OCI-LY7 (cell line): Measurements from ENCODE around the gene CUX1.

Source experiments
- CTCF ChIP-seq: fragments of 200-600 bp; sonication (generic); conservative IDR thresholded peaks from 2 replicates; pipeline ENCODE4 v1.5.1; 2014; ENCODE audit warnings: mild to moderate bottlenecking, antibody characterized with exemption, low read length, moderate library complexity, mixed read lengths
- EZH2phosphoT487 ChIP-seq: fragments of 200-600 bp; sonication (generic); IDR thresholded peaks from 2 replicates; pipeline ENCODE4 v1.6.1; 2018; ENCODE audit warnings: low read depth, borderline replicate concordance, mild to moderate bottlenecking, mixed run types, antibody characterized with exemption, low read length, moderate library complexity, mixed read lengths

DNA sequence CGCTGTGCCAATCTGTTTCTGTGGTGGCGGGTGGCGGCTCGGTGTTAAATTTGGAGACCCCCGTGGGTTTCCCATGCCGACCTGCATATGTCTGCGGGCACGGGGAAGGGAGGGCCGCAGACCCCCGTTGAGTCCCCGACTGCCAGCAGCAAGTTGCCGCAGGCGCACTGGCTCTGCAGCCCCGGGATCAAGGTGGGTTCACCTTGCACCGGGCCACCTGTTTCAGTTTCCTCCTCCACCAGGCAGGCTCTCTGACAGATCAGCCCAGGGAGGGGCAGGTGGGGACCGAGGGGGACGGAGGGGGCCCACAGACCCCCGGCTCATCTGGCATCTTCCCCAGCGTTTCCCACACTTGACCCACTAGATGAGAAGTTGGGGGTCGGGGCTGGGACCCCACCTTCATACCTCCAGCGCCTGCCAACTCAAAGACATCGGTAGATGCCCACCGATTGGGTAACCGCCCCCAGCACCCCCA lies 95.9 kb downstream of the CUX1 start:
- TF ChIP-seq CTCF, result no peak
- TF ChIP-seq EZH2phosphoT487, result no peak
